Effector memory CD8-positive, alpha-beta T cell (primary cell): ENCODE measurements around the gene CACNG4.

Experiments
- ATAC-seq: fragments of 150-1000 bp; cut with Tn5 transposase; replicated peaks from 2 replicates; pipeline ENCODE4 v1.10.0; 2021; ENCODE audit warnings: mild to moderate bottlenecking, moderate library complexity
- DNase-seq, 3 experiments: peaks; one replicate each; pipeline ENCODE4 v3.0.0; 2021
- H3K27ac Mint-ChIP-seq, 2 donors: one replicate each; pipeline ENCODE4 v1.8.0; 2022; ENCODE audit warnings: mild to moderate bottlenecking in 2 of 2, mixed read lengths in 2 of 2, moderate library complexity in 2 of 2
- H3K27me3 Mint-ChIP-seq, 2 donors: one replicate each; pipeline ENCODE4 v1.8.0; 2022; ENCODE audit warnings: mixed read lengths in 2 of 2
- H3K36me3 Mint-ChIP-seq: one replicate; pipeline ENCODE4 v1.8.0; 2022; ENCODE audit warnings: mild to moderate bottlenecking, moderate library complexity, mixed read lengths; ENCODE audit not compliant: insufficient read depth
- H3K4me1 Mint-ChIP-seq, 2 donors: one replicate each; pipeline ENCODE4 v1.8.0; 2022; ENCODE audit warnings: low read depth in 2 of 2, mixed read lengths in 2 of 2
- H3K4me3 Mint-ChIP-seq, 2 donors: one replicate each; pipeline ENCODE4 v1.8.0; 2022; ENCODE audit warnings: mild to moderate bottlenecking in 2 of 2, mixed read lengths in 2 of 2, moderate library complexity in 2 of 2
- H3K9me3 Mint-ChIP-seq, 2 donors: one replicate each; pipeline ENCODE4 v1.8.0; 2022; ENCODE audit warnings: mixed read lengths in 2 of 2

Gene CACNG4

DNA sequence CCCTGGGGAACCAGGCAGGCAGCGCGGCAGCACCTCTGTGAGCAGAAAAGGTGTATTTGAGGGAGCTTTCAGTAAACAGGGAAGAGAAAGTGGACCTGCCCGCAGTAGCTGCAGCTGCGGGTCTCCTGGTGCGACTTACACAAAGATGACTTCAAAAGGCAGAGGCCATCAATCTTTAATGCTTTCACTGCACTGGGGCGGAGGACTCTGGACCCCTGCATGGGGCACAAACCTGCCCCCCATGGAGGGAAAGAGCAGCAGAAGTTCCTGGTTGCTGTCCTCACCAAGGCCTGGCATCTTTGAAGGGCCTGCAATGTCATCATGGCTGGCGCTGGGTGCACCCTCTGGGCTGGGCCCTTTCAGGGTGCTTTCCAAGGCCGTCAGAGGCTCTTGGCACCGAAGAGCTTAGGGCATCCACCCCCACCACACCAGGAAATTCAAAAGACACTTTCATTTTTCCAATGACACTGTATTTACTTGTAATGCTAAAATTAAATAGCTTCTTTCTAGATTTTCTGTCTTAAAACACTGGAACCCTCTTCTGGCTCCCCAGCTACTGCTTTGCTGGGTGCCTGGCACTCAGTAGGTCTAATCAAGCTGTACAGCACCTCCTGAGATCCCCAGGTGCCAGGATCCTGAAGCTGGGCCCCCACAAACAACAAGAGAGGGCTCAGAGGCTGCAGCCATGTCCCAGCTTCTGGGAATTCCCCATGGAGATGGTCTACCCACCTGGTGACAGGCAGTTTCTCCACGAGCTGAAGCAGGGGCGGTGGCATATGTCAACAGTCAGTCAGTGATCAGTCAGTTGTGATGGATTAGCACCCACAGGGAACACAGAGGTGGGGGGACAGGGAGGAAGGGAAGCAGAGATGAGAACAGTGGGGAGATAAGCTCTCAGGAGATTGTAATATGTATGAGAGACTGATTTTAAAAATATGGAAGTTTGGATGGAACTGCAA is 77.7 kb downstream of the CACNG4 start:
- Mint-ChIP-seq H3K27ac (no peak overlapping the region), H3K36me3 (no peaks in the 10 kb centered on the region)
- no peak for ATAC-seq

DNA sequence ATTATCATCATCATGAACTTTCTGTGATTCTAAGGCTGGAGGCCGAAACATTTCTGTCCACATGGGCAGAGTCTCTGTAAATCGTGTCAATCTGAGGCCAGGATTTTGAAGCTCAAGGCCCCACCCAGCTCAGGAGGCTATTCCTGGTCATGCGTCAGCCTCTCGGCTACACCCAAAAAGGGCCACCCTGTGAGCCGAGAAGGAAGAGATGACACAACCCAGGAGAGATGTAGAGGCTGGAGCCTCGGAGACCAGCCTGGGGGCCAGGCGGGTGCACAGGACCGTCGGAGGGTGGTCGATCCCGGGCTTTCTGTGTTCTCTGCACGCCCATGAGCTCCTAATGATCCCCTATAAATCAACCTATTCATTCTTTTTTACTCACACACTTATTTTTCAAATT is 78.8 kb downstream of the CACNG4 start:
- no peak for ATAC-seq
- Mint-ChIP-seq H3K4me3 (no peak overlapping the region), H3K4me1 (peaks cover 0 to 3% of the 10 kb centered on the region in 2 donors), H3K9me3 (peaks cover 3 to 7% of the 10 kb centered on the region in 2 donors), H3K36me3 (no peaks in the 10 kb centered on the region), H3K27ac (no peak overlapping the region), H3K27me3 (peaks cover 0 to 11% of the 10 kb centered on the region in 2 donors)
- DNase-seq: no peak

More for the DNA sequence above, 77.7 kb downstream of the CACNG4 start:
- peaks cover 0 to 3% of the 10 kb centered on the region in 2 donors for H3K4me1 Mint-ChIP-seq
- peaks cover 0 to 7% of the 10 kb centered on the region in 2 donors for H3K9me3 Mint-ChIP-seq
- H3K27me3 Mint-ChIP-seq: peaks cover 4 to 16% of the 10 kb centered on the region in 2 donors
- H3K4me3 Mint-ChIP-seq: no peak overlapping the region
- DNase-seq: no peak

DNA sequence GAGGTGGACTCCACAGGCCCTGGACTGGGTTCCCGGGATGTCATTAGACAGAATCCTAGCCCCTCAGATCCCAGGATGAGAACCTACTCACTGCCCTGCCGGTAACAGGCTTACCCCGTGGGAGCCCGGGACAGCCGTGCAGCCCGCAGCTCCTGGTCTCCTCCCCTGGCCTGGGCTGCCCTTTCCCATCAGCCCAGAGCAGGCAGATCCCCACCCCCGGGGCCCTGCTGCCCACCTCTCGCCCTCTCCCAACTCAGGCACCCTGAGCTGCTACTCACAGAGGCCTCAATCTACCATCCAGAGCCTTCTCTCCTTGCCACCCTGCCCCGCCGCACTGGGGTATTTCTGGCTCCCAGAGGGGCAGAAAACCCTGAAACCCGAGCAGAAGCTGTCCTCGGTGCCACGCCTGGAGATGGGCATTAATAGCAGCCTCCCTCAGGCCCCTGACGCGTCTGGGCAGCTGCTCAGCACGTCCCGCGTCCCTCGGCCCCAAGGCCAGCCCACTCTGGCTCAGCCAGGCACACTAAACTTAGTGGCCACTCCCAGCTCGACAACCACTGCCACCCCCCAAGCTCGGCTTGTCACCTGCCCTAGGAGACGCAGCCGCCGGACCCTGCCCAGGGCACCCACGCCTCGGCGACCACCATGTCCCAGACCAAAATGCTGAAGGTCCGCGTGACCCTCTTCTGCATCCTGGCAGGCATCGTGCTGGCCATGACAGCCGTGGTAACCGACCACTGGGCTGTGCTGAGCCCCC is 79.7 kb downstream of the CACNG4 start, which contains the start of gene CACNG1:
Gene CACNG1, plus strand, starts transcription at position 539 of the 757 bp plus-strand sequence. Its CDS starts 107 bp downstream, at position 646.
- no peak for ATAC-seq
- Mint-ChIP-seq H3K36me3 (no peaks in the 10 kb centered on the region), H3K9me3 (peaks cover 3 to 15% of the 10 kb centered on the region in 2 donors), H3K4me1 (peaks cover 0 to 3% of the 10 kb centered on the region in 2 donors), H3K27ac (no peak within 1 kb of the TSS), H3K27me3 (peaks cover 0 to 11% of the 10 kb centered on the region in 2 donors), H3K4me3 (no peak within 1 kb of the TSS)
- no peak for DNase-seq

DNA sequence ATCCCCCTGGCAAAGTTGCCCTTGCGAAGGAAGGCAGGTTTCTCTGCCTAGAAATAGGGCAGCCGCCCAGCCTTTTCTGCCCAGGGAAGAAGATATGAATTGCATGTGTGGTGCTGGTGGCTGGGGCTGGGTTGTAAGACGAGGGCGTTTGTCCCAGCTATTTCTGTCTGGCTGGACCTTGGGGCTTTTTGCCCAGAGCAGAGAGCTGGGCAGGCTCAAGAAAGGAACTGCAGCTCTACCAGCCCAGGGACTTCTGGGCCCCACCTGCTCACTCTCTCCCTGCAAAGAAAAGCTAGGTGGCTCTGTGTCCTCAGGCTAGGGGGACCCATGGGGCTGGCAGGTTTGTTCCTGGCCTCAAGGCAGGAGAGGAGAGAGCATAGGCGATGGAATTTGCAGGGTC is 80.4 kb downstream of the CACNG4 start:
- H3K4me1 Mint-ChIP-seq: peaks cover 0 to 3% of the 10 kb centered on the region in 2 donors
- H3K36me3 Mint-ChIP-seq: no peaks in the 10 kb centered on the region
- peaks cover 3 to 15% of the 10 kb centered on the region in 2 donors for H3K9me3 Mint-ChIP-seq
- H3K27ac Mint-ChIP-seq: no peak overlapping the region
- peaks cover 0 to 11% of the 10 kb centered on the region in 2 donors for H3K27me3 Mint-ChIP-seq
- ATAC-seq (no peak), DNase-seq (no peak)
- H3K4me3 Mint-ChIP-seq: no peak overlapping the region

DNA sequence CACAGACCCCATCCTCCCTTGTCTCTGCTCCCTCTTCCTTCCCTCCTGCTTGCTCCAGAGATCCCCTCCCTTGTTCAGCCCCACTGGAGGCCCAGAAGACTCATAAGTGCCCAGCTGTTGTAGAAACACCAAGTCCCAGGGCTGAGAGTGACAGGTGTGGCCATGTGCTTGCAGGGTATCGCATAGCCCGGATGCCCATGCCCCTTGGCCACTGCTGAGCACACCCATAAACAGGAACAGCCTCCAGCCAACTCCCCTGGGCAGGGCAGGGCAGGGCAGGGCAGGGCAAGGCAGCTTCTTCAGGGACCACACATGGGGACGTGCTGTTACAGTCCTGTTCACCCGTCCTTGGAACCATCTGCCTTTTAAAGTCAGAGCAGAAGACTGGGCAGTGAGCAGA is 81.9 kb downstream of the CACNG4 start:
- Mint-ChIP-seq H3K27me3 (peaks cover 0 to 11% of the 10 kb centered on the region in 2 donors), H3K9me3 (peaks cover 3 to 15% of the 10 kb centered on the region in 2 donors), H3K27ac (no peak overlapping the region), H3K4me3 (no peak overlapping the region), H3K4me1 (peaks cover 0 to 3% of the 10 kb centered on the region in 2 donors), H3K36me3 (no peaks in the 10 kb centered on the region)
- no peak for DNase-seq
- no peak for ATAC-seq

DNA sequence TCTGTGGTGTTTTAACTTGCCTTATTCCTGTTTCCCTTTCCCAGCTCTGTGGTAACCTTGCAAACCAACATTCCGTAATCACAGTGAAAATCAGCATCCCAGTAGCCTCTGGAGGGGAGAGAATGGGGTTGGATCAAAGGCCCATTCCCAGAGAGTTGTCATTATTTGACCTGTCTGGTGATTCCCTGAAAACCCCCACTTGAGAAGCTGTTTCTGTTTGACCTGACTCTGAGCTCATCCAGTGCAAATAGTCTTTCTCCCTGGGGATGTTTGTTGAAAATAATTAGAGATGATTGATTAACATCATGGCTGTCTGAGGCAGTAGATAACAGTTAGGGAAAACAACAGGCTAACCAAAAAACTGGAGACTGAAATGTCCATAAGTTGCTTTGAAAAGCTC is 82.9 kb downstream of the CACNG4 start:
- Mint-ChIP-seq H3K36me3 (no peaks in the 10 kb centered on the region), H3K9me3 (peaks cover 3 to 15% of the 10 kb centered on the region in 2 donors), H3K4me1 (peaks cover 0 to 2% of the 10 kb centered on the region in 2 donors), H3K4me3 (no peak overlapping the region), H3K27me3 (peaks cover 0 to 11% of the 10 kb centered on the region in 2 donors), H3K27ac (no peak overlapping the region)
- DNase-seq: no peak
- ATAC-seq: no peak

DNA sequence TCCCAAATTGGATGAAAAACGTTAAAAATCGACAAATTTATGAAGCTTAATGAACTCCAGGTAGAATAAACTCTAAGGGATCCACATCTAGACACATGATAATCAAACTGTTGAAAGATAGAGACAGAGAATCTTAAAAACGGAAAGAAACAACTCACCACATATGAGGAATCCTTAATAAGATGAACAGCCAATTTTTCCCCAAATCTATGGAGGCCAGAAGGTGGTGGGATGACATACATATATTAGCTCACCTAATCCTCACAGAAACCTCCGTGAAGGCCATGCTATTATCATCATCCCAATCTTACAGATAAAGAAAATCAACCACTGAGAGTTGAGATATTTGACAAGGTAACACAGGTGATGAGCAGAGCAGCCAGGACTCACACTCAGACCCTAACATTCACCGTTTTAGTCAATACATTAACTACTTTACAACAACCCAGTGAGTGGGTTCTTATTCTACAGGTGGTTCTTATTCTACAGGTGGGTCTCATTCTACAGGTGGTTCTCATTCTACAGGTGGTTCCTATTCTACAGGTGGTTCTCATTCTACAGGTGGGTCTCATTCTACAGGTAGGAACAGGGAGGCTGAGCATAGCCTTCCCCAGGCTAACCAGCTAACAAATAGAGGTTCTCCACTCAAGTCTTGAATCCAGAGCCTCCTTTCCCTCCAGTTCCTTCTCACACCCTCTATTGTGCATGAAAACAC is 84.7 kb downstream of the CACNG4 start:
- ATAC-seq (no peak), DNase-seq (no peak)
- Mint-ChIP-seq H3K36me3 (no peaks in the 10 kb centered on the region), H3K27ac (no peak overlapping the region), H3K4me1 (no peaks in the 10 kb centered on the region), H3K27me3 (peaks cover 0 to 11% of the 10 kb centered on the region in 2 donors), H3K9me3 (peaks cover 3 to 15% of the 10 kb centered on the region in 2 donors), H3K4me3 (no peak overlapping the region)

DNA sequence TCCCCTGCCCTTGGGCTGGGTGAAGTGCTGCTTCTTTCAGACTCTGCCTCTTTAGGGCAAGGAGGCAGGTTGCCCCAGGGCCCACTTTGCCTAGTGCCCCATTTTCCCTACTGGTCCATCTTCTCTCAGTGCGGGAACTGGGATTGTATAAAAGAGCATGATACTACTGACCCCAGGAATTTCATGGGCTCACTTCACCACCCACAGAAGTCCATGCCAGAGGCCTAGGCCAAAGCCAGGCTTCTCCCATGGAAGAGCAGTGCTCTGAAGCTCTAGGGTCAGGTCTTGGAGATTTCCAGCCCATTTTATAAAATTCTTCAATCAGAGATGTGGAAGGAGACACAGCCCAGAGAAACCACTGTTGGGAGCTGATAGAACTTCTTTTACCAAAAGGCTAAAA is 85.6 kb downstream of the CACNG4 start:
- no peak for DNase-seq
- Mint-ChIP-seq H3K4me3 (no peak overlapping the region), H3K4me1 (no peaks in the 10 kb centered on the region), H3K27me3 (peaks cover 0 to 11% of the 10 kb centered on the region in 2 donors), H3K27ac (no peak overlapping the region), H3K9me3 (peaks cover 3 to 15% of the 10 kb centered on the region in 2 donors), H3K36me3 (no peaks in the 10 kb centered on the region)
- ATAC-seq: no peak

DNA sequence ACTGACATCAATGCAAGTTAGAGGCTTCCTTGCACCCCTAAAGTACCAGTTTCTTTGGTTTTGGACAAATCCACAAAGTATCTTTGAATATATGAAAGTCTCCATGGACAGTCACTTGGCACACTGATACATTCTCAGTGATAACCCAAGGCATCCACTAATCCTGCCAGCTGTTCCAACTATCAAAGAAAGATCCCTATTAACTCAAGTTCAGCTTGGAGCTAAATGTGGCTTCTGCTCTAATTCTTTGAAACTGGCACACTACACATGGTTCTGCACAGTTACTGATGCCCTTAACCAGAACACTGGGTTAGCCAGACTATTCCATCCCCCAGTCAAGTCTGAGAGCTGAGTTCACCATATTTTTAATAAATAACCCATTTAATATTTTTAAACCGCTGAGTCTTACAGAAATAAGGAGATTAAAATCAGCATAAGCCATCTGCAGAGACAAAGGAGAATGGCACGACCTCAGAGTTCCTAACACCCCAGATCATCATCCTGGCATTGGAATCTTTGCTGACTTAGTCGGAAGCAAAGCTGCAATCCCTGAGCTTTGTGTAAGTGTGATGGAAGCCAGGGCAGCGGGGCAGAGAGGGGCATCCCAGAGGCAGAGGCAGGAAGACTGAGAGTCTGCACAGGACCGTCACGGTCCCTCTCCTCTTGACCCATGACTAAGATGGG is 86.1 kb downstream of the CACNG4 start:
- Mint-ChIP-seq H3K4me1 (no peaks in the 10 kb centered on the region), H3K36me3 (no peaks in the 10 kb centered on the region), H3K9me3 (peaks cover 3 to 15% of the 10 kb centered on the region in 2 donors), H3K27ac (no peak overlapping the region), H3K4me3 (no peak overlapping the region), H3K27me3 (peaks cover 0 to 11% of the 10 kb centered on the region in 2 donors)
- DNase-seq: no peak
- ATAC-seq: no peak

DNA sequence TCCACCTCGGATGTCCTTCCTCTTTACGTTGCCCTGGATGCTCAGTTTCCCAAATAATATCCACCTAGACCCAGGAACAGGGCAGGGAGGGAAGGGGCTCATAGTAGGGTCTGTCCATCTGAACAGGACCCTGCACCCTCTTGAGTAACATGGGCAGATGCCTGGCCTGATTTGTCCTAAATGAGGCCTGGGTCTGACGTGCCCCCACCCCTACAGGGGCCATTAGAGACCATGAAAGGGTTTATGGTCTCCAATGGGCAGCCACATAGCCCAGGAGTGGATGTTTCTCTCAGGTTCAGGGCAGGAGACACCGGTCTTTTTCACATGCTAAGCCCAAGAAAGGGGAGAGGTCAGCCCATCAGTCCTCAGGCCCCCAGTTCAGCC is 86.6 kb downstream of the CACNG4 start:
- DNase-seq (no peak), ATAC-seq (no peak)
- Mint-ChIP-seq H3K4me3 (no peak overlapping the region), H3K27ac (no peak overlapping the region), H3K27me3 (peaks cover 0 to 11% of the 10 kb centered on the region in 2 donors), H3K9me3 (peaks cover 3 to 15% of the 10 kb centered on the region in 2 donors), H3K36me3 (no peaks in the 10 kb centered on the region), H3K4me1 (no peaks in the 10 kb centered on the region)

DNA sequence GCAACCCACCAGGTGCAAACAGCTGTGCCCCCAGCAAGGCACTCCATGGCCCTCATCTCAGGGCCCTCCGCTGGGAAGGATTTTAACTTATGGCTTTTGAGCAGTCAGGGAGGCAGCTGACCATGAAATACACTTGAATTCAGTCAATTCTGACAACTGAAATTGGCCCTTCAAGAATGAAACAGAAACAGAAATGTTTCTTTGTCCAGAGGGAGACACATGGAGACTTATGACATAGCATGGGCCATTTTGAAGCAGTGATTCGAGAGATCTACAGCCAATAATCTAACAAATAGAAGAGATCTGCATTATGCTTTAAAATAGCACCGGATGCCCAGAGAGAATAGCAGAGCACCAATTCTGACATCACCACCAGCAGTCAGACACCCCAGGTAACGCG is 87.3 kb downstream of the CACNG4 start:
- DNase-seq (no peak), ATAC-seq (no peak)
- no peak overlapping the region for H3K27ac Mint-ChIP-seq
- H3K9me3 Mint-ChIP-seq: peaks cover 3 to 12% of the 10 kb centered on the region in 2 donors
- no peaks in the 10 kb centered on the region for H3K4me1 Mint-ChIP-seq
- peaks cover 0 to 5% of the 10 kb centered on the region in 2 donors for H3K27me3 Mint-ChIP-seq
- no peaks in the 10 kb centered on the region for H3K36me3 Mint-ChIP-seq
- no peak overlapping the region for H3K4me3 Mint-ChIP-seq

DNA sequence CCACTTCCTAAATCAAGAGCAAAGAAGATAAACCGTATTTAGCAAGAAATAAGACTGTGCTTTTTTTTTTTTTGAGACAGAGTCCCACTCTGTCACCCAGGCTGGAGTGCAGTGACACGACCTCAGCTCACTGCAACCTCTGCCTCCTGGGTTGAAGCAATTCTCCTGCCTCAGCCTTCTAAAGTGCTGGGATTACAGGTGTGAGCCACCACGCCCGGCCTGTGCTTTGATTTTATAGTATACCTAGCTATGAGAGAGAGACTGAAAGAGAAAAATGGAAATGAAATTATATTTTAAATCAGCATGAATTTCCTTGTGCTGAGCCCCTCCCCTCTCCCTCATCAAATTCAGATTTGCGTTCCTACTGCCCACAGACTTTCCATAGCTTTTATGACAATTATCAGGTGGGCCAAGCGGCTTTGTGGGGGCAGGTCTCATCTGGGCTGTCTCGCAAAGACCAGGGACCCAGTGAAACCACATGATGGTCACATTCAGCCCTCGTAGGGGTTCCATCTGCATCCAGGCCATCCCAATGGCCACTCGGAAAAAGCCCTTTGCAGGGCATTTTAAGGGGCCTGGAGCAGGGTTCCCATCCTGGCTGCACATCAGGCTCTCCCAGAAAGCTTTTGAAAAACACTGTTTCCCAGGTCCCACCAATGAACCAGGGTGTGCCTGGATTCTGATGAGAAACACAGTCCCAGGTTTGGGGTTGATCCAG is 88.4 kb downstream of the CACNG4 start:
- Mint-ChIP-seq H3K9me3 (peaks cover under 1 to 8% of the 10 kb centered on the region in 2 donors), H3K27ac (no peak overlapping the region), H3K4me3 (no peak overlapping the region), H3K27me3 (no peaks in the 10 kb centered on the region), H3K4me1 (no peaks in the 10 kb centered on the region), H3K36me3 (peaks cover under 1% of the 10 kb centered on the region)
- DNase-seq (no peak), ATAC-seq (no peak)
